ENCODE measurements around the gene KANSL2. TPM values are rescaled to one million over a fixed set of nuclear protein-coding genes. Genes with fewer than 3 reads are reported as not detected.
"Not testable (repeated sequence)": the region's sequence is repeated elsewhere in the genome, so short reads cannot be mapped to it uniquely, and the experiment has no call there.

KANSL2 gene
- polyA plus RNA-seq, 2 donors, result 19.1 to 21.5 TPM

DNA sequence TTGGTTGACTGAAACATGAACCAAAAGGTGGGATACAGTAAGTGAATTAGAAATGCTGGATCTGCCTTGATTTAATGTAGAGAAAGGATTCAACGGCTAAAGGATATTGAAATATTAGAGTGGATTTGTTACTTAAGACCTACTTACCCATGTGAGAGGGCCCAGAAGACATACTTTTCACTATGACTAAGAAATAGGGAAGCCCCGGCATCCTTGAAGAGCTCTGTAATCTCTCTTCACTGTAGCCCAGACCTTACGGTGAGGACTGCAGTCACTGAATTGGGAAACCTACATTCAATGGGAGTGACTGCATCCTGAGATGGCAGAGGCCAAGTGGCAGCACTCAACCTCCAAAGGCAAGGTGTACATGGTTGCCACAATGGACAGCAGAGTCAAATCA is 52.5 kb downstream of the KANSL2 start:
- WGBS, 2 donors, result 89 to 91% methylated on average over 3 of the region's 3 CpGs
- no peaks in the 10 kb centered on the region for H3K4me1 ChIP-seq (ENCODE audit: control insufficient read depth in 2 of 2, insufficient read depth in 2 of 2, low read length in 1 of 2)
- H3K9me3 ChIP-seq (ENCODE audit: control insufficient read depth in 2 of 2, insufficient read depth in 1 of 2, low read depth in 1 of 2, low read length in 1 of 2), result peaks cover 0 to 2% of the 10 kb centered on the region in 2 donors
- H3K27ac ChIP-seq (ENCODE audit: low read depth in 2 of 2, low read length in 1 of 2), result no peak overlapping the region
- H3K27me3 ChIP-seq (ENCODE audit: control insufficient read depth in 1 of 2, insufficient read depth in 2 of 2, low read length in 2 of 2), result no peaks in the 10 kb centered on the region
- no peak overlapping the region for H3K4me3 ChIP-seq (ENCODE audit: low read depth in 1 of 2, low read length in 2 of 2)
- H3K36me3 ChIP-seq (ENCODE audit: control insufficient read depth in 2 of 2, insufficient read depth in 2 of 2, low read length in 1 of 2), result no peaks in the 10 kb centered on the region

DNA sequence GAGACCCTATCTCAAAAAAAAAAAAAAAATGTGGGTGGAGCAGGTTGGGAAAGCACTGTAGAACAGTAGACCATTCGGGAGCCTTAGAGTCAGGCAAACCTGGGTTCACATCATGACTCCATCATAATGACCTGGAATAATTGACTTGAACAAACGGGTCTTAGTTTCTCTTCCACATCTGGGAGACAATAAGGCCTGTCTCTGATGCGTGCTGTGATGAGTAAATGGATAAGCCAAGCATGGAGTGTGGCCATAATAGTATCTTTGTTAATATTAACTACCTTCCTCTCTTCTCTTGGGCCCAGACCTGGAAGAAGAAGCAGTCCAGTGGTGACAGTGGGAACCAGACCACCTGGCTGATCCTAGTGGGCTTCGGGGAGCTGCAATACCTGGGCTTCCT is 54.5 kb downstream of the KANSL2 start:
- H3K27me3 ChIP-seq (ENCODE audit: control insufficient read depth in 1 of 2, insufficient read depth in 2 of 2, low read length in 2 of 2), result no peaks in the 10 kb centered on the region

DNA sequence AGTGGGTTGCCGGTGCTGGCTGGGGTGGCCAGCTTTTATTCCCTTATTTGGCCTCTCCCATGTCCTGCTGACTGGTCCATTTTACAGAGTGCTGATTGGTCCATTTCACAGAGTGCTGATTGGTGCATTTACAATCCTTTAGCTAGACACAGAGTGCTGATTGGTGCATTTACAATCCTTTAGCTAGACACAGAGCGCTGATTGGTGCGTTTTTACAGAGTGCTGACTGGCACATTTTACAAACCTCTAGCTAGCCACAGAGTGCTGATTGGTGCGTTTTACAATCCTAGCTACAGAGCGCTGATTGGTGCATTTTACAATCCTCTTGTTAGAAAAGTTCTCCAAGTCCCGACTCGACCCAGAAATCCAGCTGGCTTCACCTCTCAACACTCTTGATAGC is 59.0 kb downstream of the KANSL2 start:
- not testable (repeated sequence) for H3K36me3 ChIP-seq (ENCODE audit: control insufficient read depth in 2 of 2, insufficient read depth in 2 of 2, low read length in 1 of 2); H3K9me3 ChIP-seq (ENCODE audit: control insufficient read depth in 2 of 2, insufficient read depth in 1 of 2, low read depth in 1 of 2, low read length in 1 of 2); H3K4me3 ChIP-seq (ENCODE audit: low read depth in 1 of 2, low read length in 2 of 2); H3K27me3 ChIP-seq (ENCODE audit: control insufficient read depth in 1 of 2, insufficient read depth in 2 of 2, low read length in 2 of 2); H3K4me1 ChIP-seq (ENCODE audit: control insufficient read depth in 2 of 2, insufficient read depth in 2 of 2, low read length in 1 of 2); H3K27ac ChIP-seq (ENCODE audit: low read depth in 2 of 2, low read length in 1 of 2)
- 90 to 92% methylated on average over 7 of the region's 7 CpGs for WGBS, 2 donors

More for the DNA sequence above, 54.5 kb downstream of the KANSL2 start:
- H3K9me3 ChIP-seq (ENCODE audit: control insufficient read depth in 2 of 2, insufficient read depth in 1 of 2, low read depth in 1 of 2, low read length in 1 of 2), result peaks cover 0 to 2% of the 10 kb centered on the region in 2 donors
- H3K4me3 ChIP-seq (ENCODE audit: low read depth in 1 of 2, low read length in 2 of 2), result no peak overlapping the region
- no peaks in the 10 kb centered on the region for H3K4me1 ChIP-seq (ENCODE audit: control insufficient read depth in 2 of 2, insufficient read depth in 2 of 2, low read length in 1 of 2)
- no peaks in the 10 kb centered on the region for H3K36me3 ChIP-seq (ENCODE audit: control insufficient read depth in 2 of 2, insufficient read depth in 2 of 2, low read length in 1 of 2)
- WGBS, 2 donors, result 66 to 81% methylated on average over 4 of the region's 4 CpGs
- H3K27ac ChIP-seq (ENCODE audit: low read depth in 2 of 2, low read length in 1 of 2), result no peak overlapping the region

DNA sequence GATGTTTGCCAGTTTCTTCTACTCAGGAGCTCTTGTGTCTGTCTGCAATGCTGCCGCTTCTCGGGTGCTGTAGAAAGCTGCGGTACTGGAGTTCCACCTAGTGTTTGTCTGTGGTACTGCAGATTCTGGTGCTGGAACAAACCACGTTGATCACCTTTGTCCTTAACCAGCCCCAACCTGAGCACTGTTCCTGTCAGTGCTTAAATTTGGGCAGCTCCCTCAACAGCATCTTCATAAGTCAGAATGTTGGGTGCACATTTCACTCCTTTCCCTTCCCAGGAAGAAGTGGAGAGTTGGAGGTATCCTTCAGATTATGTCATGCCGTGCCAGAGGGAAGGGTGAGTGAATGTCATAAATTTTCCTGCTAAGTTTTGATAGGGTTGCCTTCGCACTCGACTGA is 63.5 kb downstream of the KANSL2 start:
- H3K27me3 ChIP-seq (ENCODE audit: control insufficient read depth in 1 of 2, insufficient read depth in 2 of 2, low read length in 2 of 2), result no peaks in the 10 kb centered on the region
- H3K9me3 ChIP-seq (ENCODE audit: control insufficient read depth in 2 of 2, insufficient read depth in 1 of 2, low read depth in 1 of 2, low read length in 1 of 2), result no peaks in the 10 kb centered on the region
- H3K4me1 ChIP-seq (ENCODE audit: control insufficient read depth in 2 of 2, insufficient read depth in 2 of 2, low read length in 1 of 2), result peaks cover 0 to 2% of the 10 kb centered on the region in 2 donors
- no peak overlapping the region for H3K4me3 ChIP-seq (ENCODE audit: low read depth in 1 of 2, low read length in 2 of 2)
- H3K36me3 ChIP-seq (ENCODE audit: control insufficient read depth in 2 of 2, insufficient read depth in 2 of 2, low read length in 1 of 2), result no peaks in the 10 kb centered on the region
- H3K27ac ChIP-seq (ENCODE audit: low read depth in 2 of 2, low read length in 1 of 2), result no peak overlapping the region
- 21 to 22% methylated on average over 7 of the region's 7 CpGs for WGBS, 2 donors

DNA sequence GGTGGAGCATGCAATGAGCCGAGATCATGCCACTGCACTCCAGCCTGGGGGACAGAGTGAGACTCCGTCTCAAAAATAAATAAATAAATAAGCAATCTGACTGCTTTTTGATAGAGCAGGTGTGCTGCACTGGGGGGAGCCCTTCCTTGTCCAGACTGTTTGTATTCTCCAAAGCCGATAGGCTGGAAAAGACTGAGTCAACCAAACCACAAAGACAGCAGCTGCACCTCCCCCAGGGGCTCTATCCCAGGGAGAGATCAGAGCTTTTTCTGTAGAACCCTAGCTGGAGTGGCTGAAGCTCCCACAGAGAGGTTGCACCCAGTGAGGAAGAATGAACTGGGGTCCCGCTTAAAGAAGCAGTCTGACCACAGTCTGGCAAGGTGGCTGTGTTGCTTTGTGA is 66.4 kb downstream of the KANSL2 start:
- Histone ChIP-seq H3K36me3 (ENCODE audit: control insufficient read depth in 2 of 2, insufficient read depth in 2 of 2, low read length in 1 of 2) (no peaks in the 10 kb centered on the region), H3K27me3 (ENCODE audit: control insufficient read depth in 1 of 2, insufficient read depth in 2 of 2, low read length in 2 of 2) (no peaks in the 10 kb centered on the region), H3K27ac (ENCODE audit: low read depth in 2 of 2, low read length in 1 of 2) (no peak overlapping the region), H3K4me3 (ENCODE audit: low read depth in 1 of 2, low read length in 2 of 2) (no peak overlapping the region), H3K9me3 (ENCODE audit: control insufficient read depth in 2 of 2, insufficient read depth in 1 of 2, low read depth in 1 of 2, low read length in 1 of 2) (no peaks in the 10 kb centered on the region), H3K4me1 (ENCODE audit: control insufficient read depth in 2 of 2, insufficient read depth in 2 of 2, low read length in 1 of 2) (no peaks in the 10 kb centered on the region)
- 79 to 84% methylated on average over 4 of the region's 4 CpGs for WGBS, 2 donors

DNA sequence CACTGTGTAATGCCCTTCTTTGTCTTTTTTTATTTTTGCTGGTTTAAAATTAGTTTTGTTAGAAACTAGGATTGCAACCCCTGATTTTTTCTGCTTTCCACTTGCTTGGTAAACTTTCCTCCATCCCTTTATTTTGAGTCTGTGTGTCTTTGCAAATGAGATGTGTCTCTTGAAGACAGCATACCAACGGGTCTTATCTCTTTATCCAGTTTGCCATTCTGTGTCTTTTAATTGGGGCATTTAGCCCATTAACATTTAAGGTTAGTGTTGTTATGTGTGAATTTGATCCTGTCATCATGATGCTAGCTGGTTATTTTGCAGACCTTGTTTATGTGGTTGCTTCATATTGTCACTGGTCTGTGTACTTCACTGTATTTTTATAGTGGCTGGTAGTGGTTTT is 68.7 kb downstream of the KANSL2 start:
- Histone ChIP-seq H3K9me3 (ENCODE audit: control insufficient read depth in 2 of 2, insufficient read depth in 1 of 2, low read depth in 1 of 2, low read length in 1 of 2) (no peaks in the 10 kb centered on the region), H3K36me3 (ENCODE audit: control insufficient read depth in 2 of 2, insufficient read depth in 2 of 2, low read length in 1 of 2) (no peaks in the 10 kb centered on the region), H3K27me3 (ENCODE audit: control insufficient read depth in 1 of 2, insufficient read depth in 2 of 2, low read length in 2 of 2) (no peaks in the 10 kb centered on the region), H3K4me1 (ENCODE audit: control insufficient read depth in 2 of 2, insufficient read depth in 2 of 2, low read length in 1 of 2) (no peaks in the 10 kb centered on the region), H3K27ac (ENCODE audit: low read depth in 2 of 2, low read length in 1 of 2) (no peak overlapping the region), H3K4me3 (ENCODE audit: low read depth in 1 of 2, low read length in 2 of 2) (no peak overlapping the region)
- 68 to 83% methylated on average over 1 of the region's 1 CpG for WGBS, 2 donors

Other genes with a start within 250 kb of the KANSL2 start
- gene ANP32D, start 209.7 kb downstream of the KANSL2 start, polyA plus RNA-seq, result not detected
- 1 to 10 TPM; 4.4 to 5.8 TPM for gene C12orf54, start 199.7 kb downstream of the KANSL2 start, polyA plus RNA-seq
- not detected for gene OR8S1, start 156.6 kb downstream of the KANSL2 start, polyA plus RNA-seq
- not detected for gene LALBA, start 112.2 kb downstream of the KANSL2 start, polyA plus RNA-seq
- 1 to 10 TPM; 3.2 to 3.6 TPM for gene CCNT1, start 34.5 kb upstream of the KANSL2 start, polyA plus RNA-seq
- gene ADCY6, start 106.9 kb upstream of the KANSL2 start, polyA plus RNA-seq, result 10 to 100 TPM in 1 of 2 donors, 1 to 10 TPM in 1; 7.2 to 18.5 TPM
- gene CACNB3, start 136.3 kb upstream of the KANSL2 start, polyA plus RNA-seq, result 10 to 100 TPM; 21.5 to 24.3 TPM
- 10 to 100 TPM; 26.2 to 37.5 TPM for gene DDX23, start 169.9 kb upstream of the KANSL2 start, polyA plus RNA-seq
- 1 to 10 TPM; 2.6 to 3.9 TPM for gene RND1, start 183.6 kb upstream of the KANSL2 start, polyA plus RNA-seq
- 10 to 100 TPM; 20.4 to 28.3 TPM for gene FKBP11, start 243.3 kb upstream of the KANSL2 start, polyA plus RNA-seq

Measured in esophagus (tissue), 2 donors.